Trophoblast cell (in vitro differentiated cells and primary cell): ENCODE results near the gene SCP2.
"Not testable (repeated sequence)": the region's sequence is repeated elsewhere in the genome, so short reads cannot be mapped to it uniquely, and the experiment has no call there.

Source experiments
- DNase-seq, 2 donors: peaks; one replicate each; pipeline ENCODE4 v3.0.0-alpha.2; 2016
- H2AFZ ChIP-seq: 2 replicates; pipeline ENCODE4 v1.6.1; 2013; ENCODE audit warnings: low read length, moderate library complexity, mild to moderate bottlenecking; ENCODE audit not compliant: insufficient read depth, poor library complexity
- H2AK5ac ChIP-seq: 2 replicates; pipeline ENCODE4 v1.6.1; 2013; ENCODE audit warnings: mild to moderate bottlenecking, low read length
- H2BK120ac ChIP-seq: 2 replicates; pipeline ENCODE4 v1.6.1; 2013; ENCODE audit warnings: low read length, mild to moderate bottlenecking, moderate library complexity; ENCODE audit not compliant: insufficient read depth, poor library complexity
- H2BK12ac ChIP-seq: 2 replicates; pipeline ENCODE4 v1.6.1; 2013; ENCODE audit warnings: mild to moderate bottlenecking, low read length, moderate library complexity
- H2BK5ac ChIP-seq: 2 replicates; pipeline ENCODE4 v1.6.1; 2013; ENCODE audit warnings: low read length, low read depth, moderate library complexity, mild to moderate bottlenecking; ENCODE audit not compliant: poor library complexity
- H3K14ac ChIP-seq: 2 replicates; pipeline ENCODE4 v1.6.1; 2013; ENCODE audit warnings: mild to moderate bottlenecking, low read length
- H3K18ac ChIP-seq: 2 replicates; pipeline ENCODE4 v1.6.1; 2013; ENCODE audit warnings: mild to moderate bottlenecking, low read length
- H3K23ac ChIP-seq: 2 replicates; pipeline ENCODE4 v1.6.1; 2013; ENCODE audit warnings: low read length
- H3K27ac ChIP-seq: 2 replicates; pipeline ENCODE4 v1.5.1; 2013; ENCODE audit warnings: low read depth, mild to moderate bottlenecking, inconsistent platforms, low read length, moderate library complexity
- H3K27me3 ChIP-seq: 2 replicates; pipeline ENCODE4 v1.6.1; 2013; ENCODE audit warnings: inconsistent platforms, mild to moderate bottlenecking, low read length, moderate library complexity; ENCODE audit not compliant: insufficient read depth
- H3K36me3 ChIP-seq, 2 experiments: 1 replicate in 1 of 2; 2 replicates in 1 of 2; pipeline ENCODE4 v1.6.1; 2013; ENCODE audit warnings: low read length in 2 of 2, mild to moderate bottlenecking in 2 of 2, moderate library complexity in 1 of 2; ENCODE audit not compliant: insufficient read depth in 2 of 2, control insufficient read depth in 1 of 2
- H3K4ac ChIP-seq: 2 replicates; pipeline ENCODE4 v1.6.1; 2013; ENCODE audit warnings: low read depth, mild to moderate bottlenecking, low read length, moderate library complexity
- H3K4me1 ChIP-seq, 2 experiments: 1 replicate in 1 of 2; 2 replicates in 1 of 2; pipeline ENCODE4 v1.6.1; 2013; ENCODE audit warnings: low read length in 2 of 2, mild to moderate bottlenecking in 2 of 2, moderate library complexity in 1 of 2; ENCODE audit not compliant: insufficient read depth in 2 of 2, control insufficient read depth in 1 of 2
- H3K4me2 ChIP-seq: 2 replicates; pipeline ENCODE4 v1.6.1; 2013; ENCODE audit warnings: inconsistent platforms, mild to moderate bottlenecking, low read length, moderate library complexity
- H3K4me3 ChIP-seq: 2 replicates; pipeline ENCODE4 v1.5.1; 2013; ENCODE audit warnings: mild to moderate bottlenecking, low read depth, low read length, inconsistent platforms
- H3K79me1 ChIP-seq: one replicate; pipeline ENCODE4 v1.6.1; 2013; ENCODE audit warnings: low read length
- H3K79me2 ChIP-seq: 2 replicates; pipeline ENCODE4 v1.6.1; 2013; ENCODE audit warnings: low read length, mild to moderate bottlenecking; ENCODE audit not compliant: control insufficient read depth, insufficient read depth, poor library complexity
- H3K9ac ChIP-seq: 2 replicates; pipeline ENCODE4 v1.6.1; 2013; ENCODE audit warnings: mild to moderate bottlenecking, low read length
- H3K9me3 ChIP-seq: 2 replicates; pipeline ENCODE4 v1.6.1; 2013; ENCODE audit warnings: low read depth, mild to moderate bottlenecking, control low read depth, inconsistent platforms, low read length; ENCODE audit not compliant: insufficient read depth
- H4K12ac ChIP-seq: 2 replicates; pipeline ENCODE4 v1.6.1; 2013; ENCODE audit warnings: low read depth, mild to moderate bottlenecking, low read length, moderate library complexity
- H4K8ac ChIP-seq: 2 replicates; pipeline ENCODE4 v1.6.1; 2013; ENCODE audit warnings: low read depth, mild to moderate bottlenecking, low read length, moderate library complexity
- H4K91ac ChIP-seq: one replicate; pipeline ENCODE4 v1.6.1; 2013; ENCODE audit warnings: low read depth, mild to moderate bottlenecking, low read length, moderate library complexity
- WGBS: extraction: QIAGEN DNeasy Blood & Tissue Kit; methylation state at CpG from one replicate; pipeline ENCODE4 v1.1.7; 2013; ENCODE audit warnings: missing lambda C conversion rate; ENCODE audit not compliant: insufficient read length, insufficient coverage; ENCODE audit errors: extremely low coverage; 5-methylcytosine and 5-hydroxymethylcytosine counted together

SCP2 gene

DNA sequence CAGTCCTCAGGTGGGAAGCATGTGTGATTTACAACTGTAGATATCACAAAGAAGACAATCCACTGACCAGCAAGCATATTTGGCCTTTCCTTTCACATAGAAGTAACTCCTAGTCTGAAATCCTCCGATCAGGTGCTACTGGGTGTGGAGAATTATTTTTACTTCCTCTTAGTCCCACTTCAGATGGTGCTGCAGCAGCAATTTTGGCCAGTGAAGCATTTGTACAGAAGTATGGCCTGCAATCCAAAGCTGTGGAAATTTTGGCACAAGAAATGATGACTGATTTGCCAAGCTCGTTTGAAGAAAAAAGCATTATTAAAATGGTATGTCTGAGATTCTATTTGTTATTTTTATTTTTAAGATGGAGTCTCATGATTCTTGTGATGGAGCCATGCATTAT lies 51.0 kb downstream of the SCP2 start:
- H3K79me2 ChIP-seq = no peaks in the 10 kb centered on the region
- no CpG with 5 or more reads among the region's 2 CpGs for WGBS
- no peak for DNase-seq
- no peaks in the 10 kb centered on the region for H3K27me3 ChIP-seq
- H3K4ac ChIP-seq = no peak overlapping the region
- H2BK5ac ChIP-seq = no peak overlapping the region
- no peak overlapping the region for H3K4me2 ChIP-seq
- H2BK12ac ChIP-seq = no peak overlapping the region
- no peak overlapping the region for H3K23ac ChIP-seq
- H2AFZ ChIP-seq = no peak overlapping the region
- H4K12ac ChIP-seq = no peak overlapping the region
- no peak overlapping the region for H2BK120ac ChIP-seq
- H3K9ac ChIP-seq = no peak overlapping the region
- no peaks in the 10 kb centered on the region for H3K79me1 ChIP-seq
- no peak overlapping the region for H3K18ac ChIP-seq
- no peak overlapping the region for H4K8ac ChIP-seq
- no peaks in the 10 kb centered on the region for H3K4me1 ChIP-seq
- H3K4me3 ChIP-seq = no peak overlapping the region
- no peak overlapping the region for H4K91ac ChIP-seq
- H3K27ac ChIP-seq = no peak overlapping the region
- no peak overlapping the region for H3K14ac ChIP-seq
- H2AK5ac ChIP-seq = no peak overlapping the region
- no peaks in the 10 kb centered on the region for H3K36me3 ChIP-seq
- no peaks in the 10 kb centered on the region for H3K9me3 ChIP-seq

DNA sequence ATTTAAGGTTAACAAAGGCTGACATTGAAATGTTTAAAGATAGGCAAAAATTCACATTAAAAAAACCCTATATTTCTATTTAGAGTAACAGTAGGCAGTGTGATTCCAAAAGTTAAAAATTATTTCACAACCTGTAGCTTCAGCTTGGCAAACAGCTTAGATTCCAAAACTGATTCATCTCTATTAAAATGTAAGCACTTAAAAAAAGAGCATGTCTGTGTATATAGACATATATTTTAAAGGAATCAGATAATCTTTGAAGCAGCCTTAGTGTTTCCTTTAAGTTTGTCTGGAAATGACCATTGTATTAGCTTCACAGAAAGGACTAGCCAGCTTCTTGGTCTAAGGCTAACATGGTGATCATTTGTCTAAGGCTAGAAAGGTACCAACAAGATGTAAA lies 65.7 kb downstream of the SCP2 start:
- H3K9me3 ChIP-seq, H2BK120ac ChIP-seq, H3K9ac ChIP-seq, H4K91ac ChIP-seq, H3K27ac ChIP-seq, H3K36me3 ChIP-seq, H3K14ac ChIP-seq, H3K4me3 ChIP-seq, H3K4me2 ChIP-seq, H2AK5ac ChIP-seq, H3K4me1 ChIP-seq, H3K79me1 ChIP-seq, H4K8ac ChIP-seq, H3K79me2 ChIP-seq, H3K23ac ChIP-seq, H2BK12ac ChIP-seq, H2AFZ ChIP-seq, H3K27me3 ChIP-seq, H3K4ac ChIP-seq, DNase-seq, H4K12ac ChIP-seq, H3K18ac ChIP-seq, H2BK5ac ChIP-seq: not testable (repeated sequence)

DNA sequence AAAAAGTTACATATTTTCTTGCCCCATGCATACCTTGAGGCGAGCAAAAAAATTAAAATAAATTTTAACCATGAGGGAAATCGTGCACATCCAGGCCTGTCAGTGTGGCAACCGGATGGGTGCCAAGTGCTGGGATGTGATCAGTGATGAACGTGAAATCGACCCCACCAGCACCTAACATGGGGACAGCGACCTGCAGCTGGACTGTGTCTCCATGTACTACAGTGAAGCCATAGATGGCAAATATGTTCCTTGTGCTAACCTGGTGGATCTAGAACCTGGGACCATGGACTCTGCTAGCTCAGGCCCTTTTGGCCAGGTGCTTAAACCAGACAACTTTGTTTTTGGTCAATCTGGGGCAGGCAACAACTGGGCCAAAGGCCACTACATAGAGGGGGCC lies 67.6 kb downstream of the SCP2 start:
- Histone ChIP-seq H3K27ac (no peak overlapping the region), H2BK5ac (no peak overlapping the region), H3K9ac (no peak overlapping the region), H4K8ac (no peak overlapping the region), H2BK120ac (no peak overlapping the region), H3K4ac (no peak overlapping the region), H4K91ac (no peak overlapping the region), H3K4me1 (no peaks in the 10 kb centered on the region), H3K18ac (no peak overlapping the region), H3K4me2 (no peak overlapping the region), H3K4me3 (no peak overlapping the region), H2AK5ac (no peak overlapping the region), H3K27me3 (no peaks in the 10 kb centered on the region), H2BK12ac (no peak overlapping the region), H3K79me2 (no peaks in the 10 kb centered on the region), H3K79me1 (no peaks in the 10 kb centered on the region), H4K12ac (no peak overlapping the region), H3K36me3 (no peaks in the 10 kb centered on the region), H3K14ac (no peak overlapping the region), H3K23ac (no peak overlapping the region), H2AFZ (no peak overlapping the region), H3K9me3 (no peaks in the 10 kb centered on the region)
- DNase-seq = no peak
- no CpG with 5 or more reads among the region's 6 CpGs for WGBS

DNA sequence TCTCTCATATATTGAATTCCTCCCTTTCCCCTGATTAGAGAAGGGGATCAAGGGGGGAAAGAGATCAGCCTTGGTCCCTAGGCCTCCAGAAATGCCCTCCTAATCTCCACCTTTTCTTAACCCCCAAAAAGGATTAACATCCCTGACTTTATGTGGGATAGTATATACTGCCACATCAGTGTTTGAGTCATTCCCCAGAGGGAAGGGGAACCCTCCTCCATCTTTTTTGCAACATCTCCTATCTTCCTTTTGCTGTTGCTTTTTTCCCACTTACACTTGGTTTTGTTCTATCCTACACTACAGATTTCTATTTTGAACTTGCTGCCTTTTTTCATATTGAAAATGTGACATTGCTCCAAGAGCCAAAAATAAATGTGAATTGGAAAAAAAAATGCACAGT lies 69.6 kb downstream of the SCP2 start:
- H3K4me1 ChIP-seq = no peaks in the 10 kb centered on the region
- no peak overlapping the region for H4K8ac ChIP-seq
- H2BK120ac ChIP-seq = no peak overlapping the region
- H3K14ac ChIP-seq = no peak overlapping the region
- no peak overlapping the region for H2AK5ac ChIP-seq
- no peak overlapping the region for H3K4ac ChIP-seq
- H3K9ac ChIP-seq = no peak overlapping the region
- no peak overlapping the region for H3K18ac ChIP-seq
- H3K4me3 ChIP-seq = no peak overlapping the region
- H3K27ac ChIP-seq = no peak overlapping the region
- H3K36me3 ChIP-seq = no peaks in the 10 kb centered on the region
- no peak overlapping the region for H4K91ac ChIP-seq
- H3K9me3 ChIP-seq = no peaks in the 10 kb centered on the region
- H3K79me1 ChIP-seq = no peaks in the 10 kb centered on the region
- no peak overlapping the region for H3K4me2 ChIP-seq
- no peak overlapping the region for H2BK12ac ChIP-seq
- H2AFZ ChIP-seq = no peak overlapping the region
- no peak for DNase-seq
- no peak overlapping the region for H2BK5ac ChIP-seq
- H3K79me2 ChIP-seq = no peaks in the 10 kb centered on the region
- H3K27me3 ChIP-seq = no peaks in the 10 kb centered on the region
- H3K23ac ChIP-seq = no peak overlapping the region
- H4K12ac ChIP-seq = no peak overlapping the region

DNA sequence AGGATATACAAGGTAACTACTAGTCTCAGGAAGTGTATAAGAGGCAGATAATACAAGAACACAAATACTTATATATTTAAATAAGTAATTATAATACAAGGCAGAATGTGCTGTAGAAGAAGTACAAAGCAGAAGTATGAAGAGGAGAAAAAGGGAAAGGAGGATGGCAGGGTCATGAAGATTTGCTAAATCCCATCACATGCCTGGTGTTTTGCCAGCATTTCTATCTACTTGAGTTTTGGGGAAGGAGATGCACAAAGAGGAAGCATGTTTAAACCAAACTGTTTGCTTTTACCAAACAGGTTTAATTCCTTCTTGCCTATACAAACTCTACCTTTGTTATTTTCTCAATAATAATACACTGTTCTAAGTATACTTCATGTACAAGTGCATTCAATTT lies 74.1 kb downstream of the SCP2 start:
- Histone ChIP-seq H4K12ac (no peak overlapping the region), H3K4me2 (no peak overlapping the region), H3K27ac (no peak overlapping the region), H3K18ac (no peak overlapping the region), H3K4me3 (no peak overlapping the region), H3K23ac (no peak overlapping the region), H2BK12ac (no peak overlapping the region), H3K79me1 (no peaks in the 10 kb centered on the region), H2BK120ac (no peak overlapping the region), H2AK5ac (no peak overlapping the region), H3K4me1 (no peaks in the 10 kb centered on the region), H3K36me3 (no peaks in the 10 kb centered on the region), H4K8ac (no peak overlapping the region), H3K79me2 (no peaks in the 10 kb centered on the region), H4K91ac (no peak overlapping the region), H2BK5ac (no peak overlapping the region), H3K9me3 (peaks cover 2% of the 10 kb centered on the region), H3K27me3 (no peaks in the 10 kb centered on the region), H3K9ac (no peak overlapping the region), H2AFZ (no peak overlapping the region), H3K14ac (no peak overlapping the region), H3K4ac (no peak overlapping the region)
- DNase-seq = no peak
